Thoracic aorta (tissue), 2 donors: Measurements from ENCODE around the gene MADCAM1. TPM values are rescaled to one million over a fixed set of nuclear protein-coding genes. Genes with fewer than 3 reads are reported as not detected.
A peak's percentile ranks its signal among the peaks of the same experiment; 100 is the strongest.

Source experiments
- ATAC-seq: fragments of 150-250 bp; one replicate; pipeline ENCODE4 v1.8.0; 2017; ENCODE audit warnings: low read depth; ENCODE audit not compliant: insufficient number of reproducible peaks, low FRiP score
- DNase-seq: peaks from one replicate; pipeline ENCODE4 v3.0.0-alpha.2; 2020; ENCODE audit warnings: low spot score
- H3K27ac ChIP-seq, 2 donors: fragments of 200-600 bp; sonication (generic); 1 replicate in 1 of 2; 2 replicates in 1 of 2; pipeline ENCODE4 v1.5.1; 2016; ENCODE audit warnings: mild to moderate bottlenecking in 2 of 2, moderate library complexity in 2 of 2
- H3K27me3 ChIP-seq: fragments of 200-600 bp; sonication (generic); replicated peaks from 2 replicates; pipeline ENCODE4 v1.6.0; 2016; ENCODE audit warnings: mild to moderate bottlenecking; ENCODE audit not compliant: insufficient read depth
- H3K36me3 ChIP-seq: fragments of 200-600 bp; sonication (generic); one replicate; pipeline ENCODE4 v1.5.1; 2016
- H3K4me1 ChIP-seq, 2 donors: fragments of 200-600 bp; sonication (generic); 1 replicate in 1 of 2; 2 replicates in 1 of 2; pipeline versions ENCODE4 v1.5.1 to v1.6.0; 2016; ENCODE audit warnings: low read depth in 2 of 2, mild to moderate bottlenecking in 1 of 2; ENCODE audit not compliant: control insufficient read depth in 1 of 2
- H3K4me3 ChIP-seq: fragments of 200-600 bp; sonication (generic); 2 replicates; pipeline ENCODE4 v1.5.1; 2016; ENCODE audit warnings: mild to moderate bottlenecking
- H3K9me3 ChIP-seq: fragments of 200-600 bp; sonication (generic); 2 replicates; pipeline ENCODE4 v1.5.1; 2016
- CTCF ChIP-seq: fragments of 200-600 bp; sonication (generic); IDR thresholded peaks from one replicate; pipeline ENCODE4 v1.5.1; 2019; ENCODE audit warnings: antibody characterized with exemption
- total RNA-seq, 2 donors: library from RNA; depleted of rRNA; stranded (reverse); fragments of >200 nt; gene quantifications; one replicate each; pipeline versions ENCODE4 v1.1.0 to v1.2.3, GENCODE V29; 2016

MADCAM1 gene
- total RNA-seq, 2 donors from 2014 or later: 0.92 TPM; not detected in 1

DNA sequence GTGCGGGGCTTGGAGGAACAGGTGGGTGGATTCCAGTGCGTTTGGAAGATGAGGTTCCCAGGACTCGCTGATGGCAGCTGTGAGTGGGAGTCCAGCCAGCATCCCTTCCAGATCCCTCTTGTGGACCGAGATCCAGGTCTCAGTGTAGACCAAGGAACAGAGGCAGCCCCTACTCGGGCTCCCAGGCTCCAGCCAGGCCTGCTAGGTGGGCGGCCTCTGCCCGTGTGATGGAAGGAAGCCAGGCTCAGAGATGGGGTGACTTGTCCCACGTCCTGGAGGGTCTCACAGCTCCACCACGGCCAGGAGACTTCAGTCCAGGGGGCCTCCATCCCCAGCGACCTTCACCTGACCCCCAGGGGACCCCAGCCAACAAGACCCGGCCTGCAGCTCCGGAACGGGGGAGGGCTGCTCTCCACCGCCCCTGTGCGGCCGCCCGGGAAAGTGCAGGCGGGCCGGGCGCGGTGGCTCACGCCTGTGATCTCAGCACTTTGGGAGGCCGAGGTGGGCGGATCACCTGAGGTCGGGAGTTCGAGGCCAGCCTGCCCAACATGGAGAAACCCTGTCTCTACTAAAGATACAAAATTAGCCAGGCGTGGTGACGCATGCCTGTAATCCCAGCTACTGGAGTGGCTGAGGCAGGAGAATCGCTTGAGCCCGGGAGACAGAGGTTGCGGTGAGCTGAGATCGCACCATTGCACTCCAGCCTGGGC lies 729 bp upstream of the MADCAM1 start:
- ATAC-seq (no peak), DNase-seq (no peak)
- no peaks in the 10 kb centered on the region for H3K9me3 ChIP-seq
- peak; percentile 67 for TF ChIP-seq CTCF
- H3K36me3 ChIP-seq: no peaks in the 10 kb centered on the region
- peaks cover 0 to 8% of the 10 kb centered on the region in 2 donors for H3K4me1 ChIP-seq
- peaks cover 6% of the 10 kb centered on the region for H3K27me3 ChIP-seq
- H3K4me3 ChIP-seq: no peak overlapping the region
- H3K27ac ChIP-seq: no peak overlapping the region

DNA sequence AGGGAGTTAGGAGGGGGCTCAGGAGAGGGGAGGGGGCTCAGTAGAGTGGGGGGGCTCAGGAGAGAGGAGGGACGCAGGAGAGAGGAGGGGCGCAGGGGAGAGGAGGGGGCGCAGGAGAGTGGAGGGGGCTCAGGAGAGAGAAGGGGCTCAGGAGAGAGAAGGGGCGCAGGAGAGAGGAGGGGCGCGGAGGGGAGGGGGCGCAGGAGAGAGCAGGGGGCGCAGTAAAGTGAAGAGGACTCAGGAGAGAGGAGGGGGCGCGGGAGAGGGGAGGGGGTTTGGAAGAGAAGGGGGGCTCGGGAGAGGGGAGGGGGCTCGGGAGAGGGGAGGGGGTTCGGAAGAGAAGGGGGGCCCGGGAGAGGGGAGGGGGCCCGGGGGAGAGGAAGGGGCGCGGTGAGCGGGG lies 700 bp downstream of the MADCAM1 start:
- Histone ChIP-seq H3K9me3 (no peaks in the 10 kb centered on the region), H3K27ac (no peak overlapping the region), H3K4me3 (no peak overlapping the region), H3K27me3 (peaks cover 6% of the 10 kb centered on the region), H3K4me1 (peaks cover 0 to 8% of the 10 kb centered on the region in 2 donors), H3K36me3 (no peaks in the 10 kb centered on the region)
- no peak for TF ChIP-seq CTCF
- ATAC-seq (no peak), DNase-seq (no peak)

DNA sequence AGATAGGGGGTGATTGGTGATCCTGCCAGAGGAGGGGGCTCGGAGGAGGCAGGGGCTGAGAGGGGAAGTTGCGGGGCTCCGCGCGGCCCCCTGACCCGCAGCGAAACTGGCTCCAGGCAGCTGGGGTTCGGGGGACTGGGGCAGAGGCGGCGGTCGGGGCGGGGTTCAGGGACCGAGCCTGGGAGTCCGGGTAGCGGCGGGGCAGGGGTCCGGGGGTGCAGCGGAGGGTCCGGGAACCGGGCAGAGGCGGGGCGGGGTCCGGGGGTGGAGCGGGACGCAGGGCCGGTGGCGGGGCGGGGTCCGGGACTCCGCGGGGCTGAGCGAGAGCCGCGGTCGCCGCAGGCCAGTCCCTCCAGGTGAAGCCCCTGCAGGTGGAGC lies 1.2 kb downstream of the MADCAM1 start:
- Histone ChIP-seq H3K27me3 (peaks cover 6% of the 10 kb centered on the region), H3K27ac (no peak overlapping the region), H3K4me3 (no peak overlapping the region), H3K9me3 (no peaks in the 10 kb centered on the region), H3K36me3 (no peaks in the 10 kb centered on the region), H3K4me1 (peaks cover 0 to 8% of the 10 kb centered on the region in 2 donors)
- DNase-seq (no peak), ATAC-seq (no peak)
- no peak for TF ChIP-seq CTCF

DNA sequence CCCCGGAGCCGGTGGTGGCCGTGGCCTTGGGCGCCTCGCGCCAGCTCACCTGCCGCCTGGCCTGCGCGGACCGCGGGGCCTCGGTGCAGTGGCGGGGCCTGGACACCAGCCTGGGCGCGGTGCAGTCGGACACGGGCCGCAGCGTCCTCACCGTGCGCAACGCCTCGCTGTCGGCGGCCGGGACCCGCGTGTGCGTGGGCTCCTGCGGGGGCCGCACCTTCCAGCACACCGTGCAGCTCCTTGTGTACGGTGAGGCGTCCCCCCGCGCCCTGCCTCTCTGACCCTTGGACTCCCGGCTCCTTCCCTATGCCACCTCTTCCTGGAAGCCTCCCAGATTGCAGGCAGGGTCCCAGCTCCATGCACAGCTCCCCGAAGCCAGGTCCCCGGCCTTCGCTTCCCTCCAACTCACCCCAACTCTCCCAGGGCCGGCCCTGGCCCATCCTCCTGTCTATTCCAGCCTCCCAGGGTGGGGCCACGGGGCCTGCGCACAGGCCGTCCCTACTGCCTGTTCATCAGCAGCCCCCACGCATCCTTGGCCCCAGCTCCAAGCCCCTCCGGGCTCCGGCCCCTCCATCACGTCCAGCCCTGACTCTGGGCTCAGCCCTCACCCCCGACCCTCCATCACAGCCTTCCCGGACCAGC lies 1.7 kb downstream of the MADCAM1 start:
- Histone ChIP-seq H3K4me1 (peaks cover 0 to 8% of the 10 kb centered on the region in 2 donors), H3K4me3 (no peak overlapping the region), H3K36me3 (no peaks in the 10 kb centered on the region), H3K9me3 (no peaks in the 10 kb centered on the region), H3K27me3 (peaks cover 6% of the 10 kb centered on the region), H3K27ac (no peak overlapping the region)
- no peak for TF ChIP-seq CTCF
- no peak for DNase-seq
- no peak for ATAC-seq

GRCh38 chr19:498511-498891 lies 2.2 kb downstream of the MADCAM1 start:
- ATAC-seq (no peak), DNase-seq (no peak)
- Histone ChIP-seq H3K4me1 (peaks cover 0 to 8% of the 10 kb centered on the region in 2 donors), H3K27ac (no peak overlapping the region), H3K27me3 (peaks cover 6% of the 10 kb centered on the region), H3K9me3 (no peaks in the 10 kb centered on the region), H3K4me3 (no peak overlapping the region), H3K36me3 (no peaks in the 10 kb centered on the region)
- TF ChIP-seq CTCF: no peak
